Neuron (in vitro differentiated cells): ENCODE measurements around the gene UCHL3.

Experiments used
- H2AFZ ChIP-seq: one replicate; pipeline ENCODE4 v1.6.1; 2013; ENCODE audit warnings: low read depth, mild to moderate bottlenecking, inconsistent platforms, low read length, moderate library complexity
- H3K27me3 ChIP-seq: one replicate; pipeline ENCODE4 v1.6.1; 2013; ENCODE audit warnings: low read length; ENCODE audit not compliant: insufficient read depth
- H3K36me3 ChIP-seq: one replicate; pipeline ENCODE4 v1.6.1; 2013; ENCODE audit warnings: low read length; ENCODE audit not compliant: insufficient read depth
- H3K4me1 ChIP-seq: one replicate; pipeline ENCODE4 v1.6.1; 2013; ENCODE audit warnings: low read length; ENCODE audit not compliant: insufficient read depth
- H3K4me3 ChIP-seq: 2 replicates; pipeline ENCODE4 v1.5.1; 2013; ENCODE audit warnings: mild to moderate bottlenecking, low read length, moderate library complexity
- H3K9me3 ChIP-seq: one replicate; pipeline ENCODE4 v1.6.1; 2013; ENCODE audit warnings: low read length

The UCHL3 gene

DNA sequence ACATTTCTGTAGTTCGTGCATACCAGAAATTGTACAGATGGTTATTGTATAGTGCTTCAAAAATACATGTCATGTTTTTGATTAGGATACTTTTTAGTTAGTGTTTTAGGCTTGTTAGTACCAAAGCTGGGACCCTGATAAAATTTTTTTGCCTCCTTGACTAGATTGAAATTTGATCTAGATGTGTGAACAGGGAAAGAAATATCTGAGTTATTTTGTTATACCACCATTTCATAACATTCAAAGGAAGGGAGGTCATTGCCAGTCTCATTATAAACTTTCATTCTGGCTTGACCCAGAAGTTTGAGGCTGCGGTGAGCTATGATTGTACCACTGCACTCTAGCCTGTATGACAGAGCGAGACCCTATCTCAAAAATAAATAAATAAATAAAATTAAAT lies 95.5 kb downstream of the UCHL3 start:
- Histone ChIP-seq H2AFZ (no peak overlapping the region), H3K27me3 (no peaks in the 10 kb centered on the region), H3K4me1 (no peaks in the 10 kb centered on the region), H3K4me3 (no peak overlapping the region), H3K36me3 (no peaks in the 10 kb centered on the region), H3K9me3 (no peaks in the 10 kb centered on the region)

DNA sequence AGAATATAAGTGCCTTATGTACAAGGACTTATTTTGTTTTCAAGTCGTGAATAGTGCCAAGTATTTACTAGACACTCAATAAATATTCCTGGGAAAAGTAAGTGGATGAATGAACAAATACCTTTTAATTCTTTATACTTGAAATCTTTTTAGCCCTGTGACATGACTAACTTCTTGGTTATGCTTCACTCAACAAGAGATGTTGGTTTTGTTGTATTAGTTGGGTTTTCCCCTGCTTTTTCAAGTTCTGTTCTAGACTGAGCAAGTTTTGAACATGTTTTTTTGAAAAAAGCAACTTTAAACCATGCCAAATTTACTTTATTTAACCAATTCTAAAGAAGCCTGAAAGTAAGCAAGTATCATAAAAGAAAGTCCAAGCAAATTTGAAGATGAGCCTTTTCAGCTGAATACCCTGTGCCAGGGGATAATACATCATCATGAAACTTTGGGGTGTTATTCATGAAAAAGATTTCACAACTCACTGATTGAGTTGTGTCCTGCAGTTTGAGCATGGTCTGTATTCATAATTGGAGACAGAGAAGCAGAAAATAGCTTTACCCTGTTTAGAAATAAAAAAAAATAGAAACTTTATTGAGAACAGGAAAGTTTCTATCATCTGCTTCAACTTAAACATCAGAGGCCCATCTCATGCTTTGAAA lies 97.7 kb downstream of the UCHL3 start:
- Histone ChIP-seq H3K36me3 (no peaks in the 10 kb centered on the region), H3K4me3 (no peak overlapping the region), H3K4me1 (no peaks in the 10 kb centered on the region), H3K27me3 (no peaks in the 10 kb centered on the region), H3K9me3 (no peaks in the 10 kb centered on the region), H2AFZ (no peak overlapping the region)

DNA sequence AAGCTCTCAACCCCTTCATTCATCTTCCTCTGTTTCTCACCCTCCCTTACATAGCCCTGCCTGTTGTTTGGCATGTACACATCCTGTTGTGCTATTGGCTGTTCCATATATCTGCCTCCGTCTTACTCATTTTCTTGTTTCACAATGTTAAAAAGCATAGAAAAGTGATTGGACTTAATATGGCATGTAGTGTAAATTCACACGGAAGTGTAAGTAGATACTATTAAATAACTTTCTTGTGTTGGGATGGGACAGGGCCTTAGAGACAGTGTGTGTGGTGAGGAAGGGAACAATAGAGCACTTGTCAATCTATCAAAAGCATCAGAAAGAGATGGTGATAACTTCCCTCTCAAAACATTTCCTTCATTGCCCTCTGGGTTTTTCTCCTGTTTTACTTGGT lies 98.9 kb downstream of the UCHL3 start:
- no peaks in the 10 kb centered on the region for H3K36me3 ChIP-seq
- no peaks in the 10 kb centered on the region for H3K9me3 ChIP-seq
- no peak overlapping the region for H2AFZ ChIP-seq
- H3K4me3 ChIP-seq = no peak overlapping the region
- H3K4me1 ChIP-seq = no peaks in the 10 kb centered on the region
- H3K27me3 ChIP-seq = no peaks in the 10 kb centered on the region

DNA sequence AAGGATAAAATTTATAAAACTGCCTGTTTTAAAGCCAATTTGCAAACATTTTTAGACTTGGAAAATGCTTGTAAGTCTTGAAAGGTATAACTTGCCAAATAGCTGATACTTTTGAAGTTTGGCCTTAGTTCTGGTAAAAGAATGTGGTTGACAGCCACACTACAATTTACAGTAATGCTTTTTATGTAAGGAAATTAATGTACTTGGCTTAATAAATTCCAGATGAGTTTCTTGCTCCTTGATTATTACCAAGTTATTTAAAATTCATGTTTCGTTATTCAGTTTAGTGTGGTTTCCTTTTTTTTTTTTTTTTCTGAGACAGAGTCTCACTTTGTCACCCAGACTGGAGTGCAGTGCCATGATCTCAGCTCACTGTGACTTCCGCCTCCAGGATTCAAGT lies 101.4 kb downstream of the UCHL3 start:
- no peaks in the 10 kb centered on the region for H3K36me3 ChIP-seq
- no peaks in the 10 kb centered on the region for H3K9me3 ChIP-seq
- no peaks in the 10 kb centered on the region for H3K4me1 ChIP-seq
- H2AFZ ChIP-seq = no peak overlapping the region
- no peak overlapping the region for H3K4me3 ChIP-seq
- H3K27me3 ChIP-seq = no peaks in the 10 kb centered on the region

DNA sequence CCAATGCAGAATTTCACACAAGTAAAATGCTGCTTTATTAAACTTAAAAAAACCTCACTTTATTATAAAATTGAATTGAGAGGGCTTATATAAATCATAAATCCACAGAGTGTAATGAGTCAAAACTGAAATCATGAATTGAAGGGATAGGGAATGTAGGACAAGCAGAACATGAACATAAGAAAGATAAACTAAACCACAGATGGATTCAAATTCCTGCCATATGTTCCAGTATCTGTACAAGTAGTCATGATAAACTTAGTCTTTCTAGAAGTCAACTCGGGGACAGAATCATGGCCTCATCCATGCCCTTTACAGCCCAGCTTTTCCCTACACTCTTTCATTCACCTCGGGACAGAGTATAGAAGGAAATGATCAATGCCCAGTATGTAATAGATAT lies 103.1 kb downstream of the UCHL3 start:
- Histone ChIP-seq H3K9me3 (no peaks in the 10 kb centered on the region), H3K36me3 (no peaks in the 10 kb centered on the region)

More for the DNA sequence above, 103.1 kb downstream of the UCHL3 start:
- Histone ChIP-seq H3K27me3 (no peaks in the 10 kb centered on the region), H3K4me1 (no peaks in the 10 kb centered on the region), H2AFZ (no peak overlapping the region), H3K4me3 (no peak overlapping the region)
